RCC 7860 (cell line): ENCODE measurements around the gene SPHK2.
A peak's percentile ranks its signal among the peaks of the same experiment; 100 is the strongest.

Source experiments
- DNase-seq: peaks from one replicate; pipeline ENCODE4 v3.0.0-alpha.2; 2015; ENCODE audit warnings: low spot score
- FAIRE-seq: peaks from 2 replicates; lab custom pipeline; 2012; peaks lifted over from hg19 to GRCh38; lab: Jason Lieb, UNC

Gene SPHK2

DNA sequence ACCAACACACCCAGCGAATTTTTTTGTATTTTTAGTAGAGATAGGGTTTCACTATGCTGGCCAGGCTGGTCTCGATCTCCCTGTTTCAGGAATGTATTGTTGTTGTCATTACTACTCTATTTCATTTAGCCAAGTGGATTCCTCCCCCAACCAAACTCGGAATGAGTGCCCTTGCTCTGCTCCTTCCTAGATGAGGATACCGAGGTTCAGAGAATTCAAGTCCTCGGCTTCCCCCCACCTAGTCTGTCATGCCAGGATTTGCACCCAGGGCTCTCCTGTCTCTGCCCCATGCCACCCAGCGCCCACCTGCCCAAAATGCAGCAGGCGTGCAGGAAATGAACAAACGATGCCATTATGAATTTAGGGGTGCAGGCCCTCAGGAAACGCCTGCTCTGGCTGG is 16.3 kb upstream of the SPHK2 start:
- no peak for FAIRE-seq
- DNase-seq = no peak

DNA sequence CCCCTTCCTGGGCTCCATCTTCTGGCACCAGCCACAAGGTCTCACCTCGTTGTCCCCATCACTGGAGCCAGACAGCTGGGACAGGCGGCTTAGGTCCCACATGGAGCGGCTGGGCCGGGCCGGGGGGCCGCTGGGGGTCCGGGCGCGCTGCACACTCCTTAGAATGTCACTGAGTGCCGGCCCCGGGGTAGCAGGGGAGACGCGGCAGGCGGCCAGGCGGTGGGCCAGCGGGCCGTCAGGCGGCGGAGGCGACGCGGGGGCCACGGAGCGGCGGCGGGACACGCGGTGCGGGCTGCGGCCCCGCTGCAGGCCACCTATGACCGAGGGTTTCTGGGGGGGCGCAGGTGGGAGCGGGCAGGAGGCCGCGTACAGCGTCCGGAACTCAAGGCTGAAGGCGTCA is 15.9 kb upstream of the SPHK2 start:
- no peak for DNase-seq
- no peak for FAIRE-seq

DNA sequence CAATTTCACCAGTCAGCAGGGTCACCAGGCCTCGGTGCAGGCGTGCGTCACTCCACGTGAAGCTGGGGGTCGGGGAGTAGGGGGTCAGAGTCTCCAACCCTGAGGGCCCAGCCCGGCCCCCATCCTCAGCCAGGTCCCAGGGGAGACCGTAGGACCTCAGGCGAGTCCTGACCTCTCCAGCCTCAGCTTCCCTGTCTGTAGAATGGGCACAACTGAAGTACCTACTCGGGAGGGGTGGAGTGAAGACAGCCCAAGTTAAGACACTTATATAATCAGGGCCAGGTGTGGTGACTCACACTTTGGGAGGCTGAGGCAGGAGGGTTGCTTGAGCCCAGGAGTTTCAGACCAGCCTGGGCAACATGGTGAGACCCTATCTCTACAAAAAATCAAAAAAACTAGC is 15.5 kb upstream of the SPHK2 start:
- FAIRE-seq (no peak), DNase-seq (no peak)

- FAIRE-seq = no peak
- DNase-seq = no peak
Measured at GRCh38 chr19:48606463-48607358, 12.6 kb upstream of the SPHK2 start, which contains the start of gene SPACA4. Gene SPACA4 (plus strand): TSS chr19:48606742. CDS start chr19:48606979, 237 bp downstream.

DNA sequence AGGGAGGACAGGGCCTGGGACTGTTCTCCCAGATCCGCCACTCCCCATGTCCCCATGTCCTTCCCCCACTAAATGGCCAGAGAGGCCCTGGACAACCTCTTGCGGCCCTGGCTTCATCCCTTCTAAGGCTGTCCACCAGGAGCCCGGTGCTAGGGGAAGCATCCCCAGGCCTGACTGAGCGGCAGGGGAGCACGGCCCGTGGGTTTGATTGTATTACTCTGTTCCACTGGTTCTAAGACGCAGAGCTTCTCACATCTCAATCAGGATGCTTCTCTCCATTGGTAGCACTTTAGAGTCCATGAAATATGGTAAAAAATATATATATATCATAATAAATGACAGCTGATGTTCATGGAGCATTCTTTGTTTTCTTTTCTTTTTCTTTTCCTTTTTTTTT is 11.9 kb upstream of the SPHK2 start:
- DNase-seq = no peak
- FAIRE-seq = no peak

- FAIRE-seq (no peak), DNase-seq (no peak)
Measured at GRCh38 chr19:48608798-48609263, 10.5 kb upstream of the SPHK2 start.

- DNase-seq = no peak
- FAIRE-seq = no peak
Measured at GRCh38 chr19:48609571-48610108, 9.7 kb upstream of the SPHK2 start.

DNA sequence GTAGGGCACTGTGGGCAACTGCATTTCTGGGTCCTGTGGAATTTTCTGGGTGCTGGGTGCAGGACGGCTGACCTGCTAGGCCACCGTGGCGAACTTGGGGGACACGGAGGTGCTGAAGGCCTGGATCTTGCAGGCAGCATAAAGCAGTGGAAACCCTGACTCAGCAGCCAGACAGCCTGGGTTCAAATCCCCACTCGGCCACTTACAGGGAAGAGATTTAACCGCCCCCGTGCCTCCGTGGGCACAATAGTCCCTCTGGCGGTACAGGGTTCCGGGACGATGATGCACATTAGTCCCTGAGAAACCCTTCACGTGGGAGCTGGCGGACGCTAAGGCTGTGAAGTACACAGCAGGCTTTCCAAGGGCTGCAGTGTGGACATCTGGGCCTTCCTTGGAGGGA is 7.4 kb upstream of the SPHK2 start:
- FAIRE-seq = no peak
- DNase-seq = no peak

DNA sequence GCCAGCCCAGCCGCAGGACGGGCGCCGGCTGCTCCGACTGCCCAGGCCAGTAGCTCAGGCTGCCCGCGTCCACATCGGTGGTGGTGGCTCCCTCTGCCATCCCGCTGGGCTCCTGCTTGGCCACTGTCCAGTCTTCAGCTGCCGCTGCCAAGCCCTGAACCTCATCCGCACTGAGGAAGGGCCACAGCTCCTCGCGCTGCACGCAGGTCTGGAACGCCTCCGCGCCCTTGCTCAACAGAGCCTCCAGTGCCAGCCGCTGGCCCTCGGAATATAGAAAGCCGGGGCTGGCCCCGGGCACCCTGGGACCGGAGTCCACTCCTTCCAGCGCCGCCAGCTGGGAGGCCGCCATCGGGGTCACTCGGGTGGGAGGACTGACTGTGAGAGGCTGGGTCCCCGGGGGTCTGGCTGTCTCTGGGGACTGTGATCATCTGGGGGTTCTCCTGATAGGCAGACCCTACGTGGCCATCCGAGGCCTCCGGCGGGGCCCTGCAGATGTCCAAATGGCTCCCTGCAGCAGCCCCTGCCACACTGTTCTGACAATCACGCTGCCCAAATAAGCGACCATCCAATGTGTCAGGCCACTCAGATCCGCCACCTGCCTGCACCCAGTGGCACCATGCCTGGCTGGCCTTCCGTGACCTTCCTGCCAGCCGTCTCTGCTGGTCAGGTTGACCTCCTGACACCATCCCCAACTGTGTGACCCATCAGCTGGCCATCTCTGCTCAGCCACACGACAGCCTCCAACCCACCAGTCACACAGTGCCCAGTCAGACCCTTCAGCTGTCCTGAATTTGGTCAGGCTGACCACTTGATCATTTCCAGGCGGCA is 6.1 kb upstream of the SPHK2 start:
- FAIRE-seq = no peak

GRCh38 chr19:48613852-48614435 is 5.4 kb upstream of the SPHK2 start:
- FAIRE-seq = no peak
- no peak for DNase-seq

More for the DNA sequence above, 6.1 kb upstream of the SPHK2 start:
- DNase-seq = peak; percentile 18

GRCh38 chr19:48614436-48615230 is 4.7 kb upstream of the SPHK2 start, which contains the start of gene FAM83E:
Gene FAM83E (minus strand): TSS chr19:48615076. CDS start chr19:48613372, 1,704 bp downstream.
- DNase-seq (no peak), FAIRE-seq (no peak)

DNA sequence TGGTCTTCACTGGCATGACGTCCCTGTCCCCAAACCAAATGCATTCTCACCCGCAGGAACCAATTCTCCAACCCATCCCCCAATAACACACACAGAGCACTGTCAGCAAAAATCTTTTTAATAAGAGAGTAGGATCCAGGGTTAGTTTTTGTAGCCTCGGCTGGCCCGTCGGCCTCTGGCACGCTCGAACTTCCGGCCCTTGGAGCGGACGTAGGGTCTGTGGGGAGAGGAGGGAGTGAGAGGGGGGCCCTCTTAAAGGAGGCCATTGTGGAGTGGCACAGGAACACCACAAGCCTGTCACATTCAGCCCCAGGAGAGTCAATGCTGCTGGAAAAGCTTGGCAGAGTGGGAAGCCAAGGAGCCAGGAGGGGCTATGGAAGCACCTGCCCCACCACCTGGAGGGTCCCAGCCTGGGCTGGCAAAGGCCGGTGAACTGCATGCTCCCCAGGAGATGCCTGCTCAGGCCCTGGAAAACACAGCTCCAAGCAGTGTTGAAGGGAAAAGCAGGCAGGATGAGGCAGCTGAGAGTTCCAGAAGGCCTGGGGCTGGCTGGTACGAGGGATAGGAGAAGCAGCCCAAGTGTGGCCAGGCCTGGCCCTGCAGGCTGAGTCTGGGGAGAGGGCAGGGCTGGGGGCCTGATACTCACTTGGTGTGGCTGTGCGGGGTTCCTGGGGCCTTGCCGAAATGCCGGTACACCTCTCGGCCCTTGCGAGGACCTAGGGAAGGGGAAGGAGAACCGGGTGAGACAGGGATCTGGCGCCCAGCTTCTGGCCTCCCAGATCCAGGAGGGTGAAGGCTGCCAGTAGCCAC is 3.9 kb upstream of the SPHK2 start:
- DNase-seq = no peak
- no peak for FAIRE-seq

DNA sequence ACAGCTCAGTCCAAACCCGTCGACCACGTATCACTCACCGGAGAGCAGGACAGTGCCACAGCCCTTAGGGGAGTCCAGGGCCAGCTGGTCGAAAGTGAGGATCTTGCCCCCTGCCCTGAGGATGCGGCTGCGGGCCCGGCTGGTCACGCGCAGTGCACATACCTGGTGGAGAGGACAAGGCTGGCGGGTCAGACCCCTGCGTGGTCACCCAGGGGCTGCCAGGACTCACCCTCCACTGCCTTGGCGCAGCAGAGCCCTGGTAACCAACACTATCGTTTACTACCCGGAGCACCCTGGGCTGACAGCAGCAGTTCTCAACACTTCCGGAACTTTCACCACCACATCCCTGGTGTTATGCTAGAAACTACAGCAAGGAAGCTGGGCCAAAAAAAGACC is 3.3 kb upstream of the SPHK2 start:
- no peak for DNase-seq

DNA sequence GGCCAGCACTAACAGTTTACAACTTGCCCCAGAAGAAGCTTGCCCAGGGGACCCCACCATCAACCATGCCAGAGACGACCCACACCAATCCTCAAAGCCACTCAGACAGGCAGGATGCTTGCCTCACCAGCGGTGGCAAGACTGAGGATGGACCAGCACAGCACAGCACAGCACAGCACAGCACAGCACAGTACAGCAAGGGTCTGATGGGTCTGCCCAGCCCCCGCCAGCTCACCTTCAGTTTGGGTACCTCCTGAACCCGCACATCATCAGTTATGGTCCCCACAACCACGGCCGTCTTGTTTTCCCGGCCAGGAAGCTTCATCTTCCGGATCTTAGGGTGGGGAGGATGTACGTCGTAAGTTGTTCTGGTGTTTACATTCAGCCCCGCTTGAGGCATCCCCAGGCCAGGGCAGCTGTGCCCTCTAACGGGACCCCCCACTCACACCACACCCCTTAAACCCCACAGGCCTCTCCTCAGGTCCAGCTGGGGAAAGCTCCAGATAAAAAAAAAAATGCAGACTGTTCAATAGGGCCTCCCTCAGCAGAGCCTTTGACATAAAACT is 2.7 kb upstream of the SPHK2 start:
- DNase-seq (no peak), FAIRE-seq (no peak)

More for the DNA sequence above, 3.3 kb upstream of the SPHK2 start:
- FAIRE-seq = no peak

DNA sequence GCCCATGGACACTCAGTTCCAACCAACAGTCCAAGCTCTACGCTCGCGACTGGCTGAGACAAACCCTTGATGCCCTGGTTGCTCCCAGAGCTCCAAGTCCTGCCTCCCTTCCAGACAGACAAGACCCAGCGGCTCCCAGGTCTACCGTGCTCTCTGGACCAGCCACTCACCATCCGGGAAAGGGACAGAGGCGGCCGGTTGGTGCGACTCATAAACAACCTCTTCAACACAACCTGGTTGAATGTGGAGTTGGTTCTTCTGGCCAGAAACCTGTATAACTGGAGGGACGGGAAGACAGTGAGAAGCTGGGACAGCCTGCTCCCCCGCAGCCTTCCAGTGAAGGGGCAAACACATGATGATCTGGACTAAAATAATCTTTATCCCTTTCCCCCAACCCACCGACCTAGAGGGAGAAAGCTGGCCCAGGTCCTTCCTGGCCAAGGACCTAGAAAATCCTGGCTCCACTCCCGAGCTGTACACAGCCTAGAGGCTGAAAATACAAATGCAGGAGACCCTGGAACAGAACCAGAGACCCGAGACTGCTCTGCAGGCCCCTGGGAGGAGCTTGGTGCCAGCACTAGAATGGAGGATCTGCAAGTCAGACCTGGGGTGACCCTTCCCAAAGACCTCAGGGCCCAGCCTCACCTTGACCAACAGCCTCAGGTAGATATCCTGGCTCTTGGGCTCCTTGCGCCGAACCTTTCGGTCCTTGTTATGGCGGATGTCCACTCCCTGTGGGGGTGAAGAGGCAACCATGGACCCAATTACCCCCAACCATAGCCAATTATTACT is 2.0 kb upstream of the SPHK2 start:
- FAIRE-seq (no peak), DNase-seq (no peak)

- DNase-seq (no peak), FAIRE-seq (no peak)
Measured at GRCh38 chr19:48618278-48618915, 909 bp upstream of the SPHK2 start.

DNA sequence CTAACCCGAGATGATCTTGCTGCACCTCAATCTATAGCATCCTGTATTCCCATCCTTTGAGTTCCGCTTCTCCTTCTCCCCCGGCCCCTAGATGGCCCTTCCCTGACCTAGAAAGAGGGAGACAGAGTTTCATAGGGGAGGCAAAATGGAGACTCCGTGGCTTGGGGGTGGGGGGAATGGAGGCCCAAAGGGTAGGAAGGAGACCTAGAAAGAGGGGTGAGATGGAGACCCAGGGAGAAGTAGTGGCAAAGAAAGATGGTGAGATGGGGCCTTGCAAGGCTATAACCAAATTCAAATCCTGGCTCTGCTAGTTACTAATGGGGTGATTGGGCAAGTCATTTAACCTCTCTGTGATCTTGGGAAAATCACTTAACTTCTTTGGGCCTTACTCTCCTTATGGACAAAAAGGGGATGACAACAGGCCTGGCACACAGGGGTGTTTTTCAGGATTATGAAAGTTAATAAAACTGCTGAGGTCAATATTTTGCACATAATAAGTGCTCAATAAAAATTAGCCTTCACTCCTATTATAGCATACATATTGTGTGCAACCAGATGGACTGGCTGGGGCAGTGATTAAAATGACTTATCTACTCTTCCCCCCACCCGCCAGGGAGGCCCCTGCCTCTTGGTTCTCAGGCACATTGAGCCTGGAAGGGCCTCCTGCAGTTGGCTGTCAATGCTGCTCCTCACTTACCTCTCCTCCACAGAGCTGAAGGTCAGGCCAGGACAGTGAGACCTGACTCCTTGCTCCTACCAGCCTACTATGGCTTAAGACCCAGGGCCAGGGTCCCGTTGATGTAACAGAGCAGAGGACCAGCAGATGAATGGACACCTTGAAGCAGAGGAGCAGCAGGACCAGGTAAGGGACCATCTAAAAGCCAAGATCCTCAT is 633 bp downstream of the SPHK2 start:
- DNase-seq = no peak
- FAIRE-seq = no peak
